Measurements from ENCODE around the gene ARF1. TPM values are rescaled to one million over a fixed set of nuclear protein-coding genes. Genes with fewer than 3 reads are reported as not detected.
A peak's percentile ranks its signal among the peaks of the same experiment; 100 is the strongest.

ARF1 gene
- total and polyA plus RNA-seq, 2 of the 8 experiments (the other 6 are each of a cell fraction or from before 2014, with no cell fraction given): 265 to 471 TPM

DNA sequence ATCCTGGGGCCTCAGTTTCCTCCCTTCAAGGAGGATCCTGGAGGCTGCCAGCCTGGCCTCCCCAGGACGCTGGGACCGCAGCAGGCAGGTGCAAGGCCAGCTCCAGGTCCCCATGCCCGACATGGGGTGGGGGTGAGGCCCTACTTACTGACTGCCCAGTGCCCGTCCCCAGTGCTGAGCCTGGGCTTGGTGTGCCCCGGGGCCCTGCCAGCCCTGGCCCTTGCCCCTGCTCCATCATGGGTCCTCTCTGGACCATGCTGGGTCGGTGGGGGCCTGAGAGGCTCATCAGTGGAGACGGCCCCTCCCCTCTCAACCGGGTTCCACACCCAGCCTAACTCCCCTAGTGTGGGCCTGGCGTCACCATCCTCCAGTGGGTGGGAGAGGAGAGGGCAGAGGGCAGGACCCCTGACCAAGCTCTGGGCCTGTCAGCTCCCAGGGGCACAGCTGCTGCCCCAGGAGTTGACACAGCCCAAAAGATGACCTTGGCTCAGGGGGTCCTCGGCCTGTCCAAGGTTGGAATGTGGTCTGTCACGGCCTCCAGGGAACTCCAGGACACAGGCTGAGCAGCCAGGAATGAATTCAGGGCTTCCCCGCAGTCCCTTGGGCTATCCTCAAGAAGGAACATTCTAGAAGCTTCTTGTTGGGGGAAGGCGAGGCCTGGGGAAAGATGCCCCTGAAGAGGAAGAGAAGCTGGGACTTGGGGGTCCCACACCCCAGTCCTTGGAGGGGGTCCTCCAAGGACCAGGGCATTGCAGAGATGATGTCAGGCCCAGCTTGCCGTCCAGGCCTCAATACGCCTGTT lies 17.6 kb upstream of the ARF1 start:
- no peaks in the 10 kb centered on the region for H3K36me3 ChIP-seq (ENCODE audit: control insufficient read depth in 2 of 4, insufficient read depth in 4 of 4, low read length in 3 of 4)
- H3K9ac ChIP-seq (replicated peaks in 1 of 4; ENCODE audit: extremely low read depth in 1 of 4, low read depth in 3 of 4, low read length in 3 of 4): no peak overlapping the region
- H2AFZ ChIP-seq (ENCODE audit: low read length): no peak overlapping the region
- CTCF ChIA-PET (ENCODE audit: partially characterized antibody): interaction anchor here (1.3 to 14.1 kb wide), 2 partner anchors 9 to 63 kb away, joined by 7 to 197 read pairs; partner anchors contain the start of gene WNT3A
- H2BK12ac ChIP-seq (ENCODE audit: low read depth, low read length): no peak overlapping the region
- H3K56ac ChIP-seq (replicated peaks; ENCODE audit: insufficient read length, low read depth, low read length): no peak overlapping the region
- no peak overlapping the region for H3K23ac ChIP-seq (ENCODE audit: insufficient read length)
- no peaks in the 10 kb centered on the region for H3K79me2 ChIP-seq (ENCODE audit: control insufficient read depth in 1 of 2, insufficient read depth in 2 of 2, low read length in 2 of 2)
- H4K91ac ChIP-seq (replicated peaks; ENCODE audit: insufficient read length, low read length): no peak overlapping the region
- no peak overlapping the region for H3K14ac ChIP-seq (ENCODE audit: insufficient read length)
- peaks cover 0 to 7% (median 0%) of the 10 kb centered on the region in 4 experiments; a peak in 2 of 7 replicates for H3K4me1 ChIP-seq (replicated peaks in 1 of 4; ENCODE audit: control insufficient read depth in 3 of 4, insufficient read depth in 4 of 4, low read length in 3 of 4)
- peaks cover 22 to 80% (median 71%) of the 10 kb centered on the region in 4 experiments for H3K27me3 ChIP-seq (replicated peaks in 1 of 4; ENCODE audit: control insufficient read depth in 3 of 4, extremely low read depth in 1 of 4, insufficient read depth in 3 of 4, low read length in 3 of 4)
- H3K9me3 ChIP-seq (ENCODE audit: insufficient read depth in 2 of 2, low read depth in 1 of 2, low read length in 1 of 2): no peaks in the 10 kb centered on the region
- H3K23me2 ChIP-seq (ENCODE audit: low read depth, low read length): peaks cover 9% of the 10 kb centered on the region; the same call in 1 of the 2 replicates
- H2BK120ac ChIP-seq (replicated peaks; ENCODE audit: low read depth, low read length): no peak overlapping the region
- 85% methylated on average over 13 of the region's 15 CpGs; no CpG with 5 or more reads in 1 of the 2 experiments for WGBS, 2 experiments (ENCODE audit: extremely low coverage in 1 of 2, insufficient coverage in 1 of 2, insufficient read length in 1 of 2, insufficient replicate concordance in 2 of 2, low coverage in 1 of 2, low lambda C conversion rate in 2 of 2, missing lambda C conversion rate in 1 of 2)
- POLR2A ChIA-PET (ENCODE audit: partially characterized antibody): no interaction called here
- peak overlapping the region in 1 of 2 experiments; percentile 7; a peak in 1 of 4 replicates for H3K4me2 ChIP-seq (ENCODE audit: insufficient read depth in 1 of 2, low read depth in 2 of 2, low read length in 2 of 2)
- no peak for DNase-seq (ENCODE audit: low read depth in 1 of 2, low spot score in 2 of 2)
- H4K5ac ChIP-seq (ENCODE audit: insufficient read length, low read depth, low read length): no peak overlapping the region
- H3K27ac ChIP-seq (ENCODE audit: low read depth, low read length): no peak overlapping the region
- H3K79me1 ChIP-seq (ENCODE audit: low read depth, low read length): no peaks in the 10 kb centered on the region
- H4K8ac ChIP-seq (ENCODE audit: extremely low read depth, insufficient read depth, low read length): no peak overlapping the region
- H3K4ac ChIP-seq (replicated peaks; ENCODE audit: insufficient read length, low read depth, low read length): no peak overlapping the region
- no peak overlapping the region for H2BK15ac ChIP-seq (ENCODE audit: low read length)
- H3K4me3 ChIP-seq (ENCODE audit: extremely low read depth in 1 of 4, insufficient read depth in 2 of 4, low read depth in 3 of 4, low read length in 4 of 4): no peak overlapping the region
- H2BK20ac ChIP-seq (ENCODE audit: low read length): no peak overlapping the region
- no peak overlapping the region for H2BK5ac ChIP-seq (ENCODE audit: low read depth, low read length)
- no peak overlapping the region for H3K18ac ChIP-seq (ENCODE audit: extremely low read depth, low read length)
- peaks cover 0 to 3% of the 10 kb centered on the region in 2 experiments for H4K20me1 ChIP-seq (replicated peaks in 1 of 2; ENCODE audit: control insufficient read depth in 1 of 2, insufficient read depth in 2 of 2, low read length in 2 of 2)
- FAIRE-seq: no peak
- no peak overlapping the region for H2AK5ac ChIP-seq (ENCODE audit: low read depth, low read length)
- TF ChIP-seq EP300 (IDR thresholded peaks at IDR 0.05; ENCODE audit: borderline replicate concordance in 1 of 2, low read depth in 2 of 2, low read length in 2 of 2): no peak
- no peak for TF ChIP-seq SUZ12 (IDR thresholded peaks at IDR 0.05; ENCODE audit: low read length)
- TF ChIP-seq CTBP2 (IDR thresholded peaks at IDR 0.05; ENCODE audit: borderline replicate concordance, insufficient read depth, insufficient read length, low read length): no peak
- TF ChIP-seq CHD1 (IDR thresholded peaks at IDR 0.05; ENCODE audit: low read depth, low read length): no peak
- TF ChIP-seq CBX5 (IDR thresholded peaks at IDR 0.05; ENCODE audit: low read depth, low read length): no peak
- TF ChIP-seq, protein P1, sequence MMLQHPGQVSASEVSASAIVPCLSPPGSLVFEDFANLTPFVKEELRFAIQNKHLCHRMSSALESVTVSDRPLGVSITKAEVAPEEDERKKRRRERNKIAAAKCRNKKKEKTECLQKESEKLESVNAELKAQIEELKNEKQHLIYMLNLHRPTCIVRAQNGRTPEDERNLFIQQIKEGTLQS (IDR thresholded peaks at IDR 0.05; ENCODE audit: insufficient read depth, low read depth, low read length): no peak
- TF ChIP-seq TBP (IDR thresholded peaks at IDR 0.05; ENCODE audit: low read depth, low read length): no peak
- TF ChIP-seq RAD21 (IDR thresholded peaks at IDR 0.05 in 1 of 2, conservative IDR thresholded peaks at IDR 0.05 in 1 of 2; ENCODE audit: low read depth in 2 of 2, low read length in 2 of 2): no peak
- TF ChIP-seq KDM4A (IDR thresholded peaks at IDR 0.05; ENCODE audit: low read depth, low read length, severe bottlenecking): no peak
- TF ChIP-seq FOSL1 (IDR thresholded peaks at IDR 0.05; ENCODE audit: insufficient read depth, low read depth, low read length): no peak
